Activated T-cell treated with anti-CD3 and anti-CD28 coated beads for 1 hour (primary cell): Measurements from ENCODE around the gene ZNF282.

Source experiments
- DNase-seq: peaks from one replicate; pipeline ENCODE4 v3.0.0-alpha.2; 2020; ENCODE audit warnings: low read depth

The ZNF282 gene

DNA sequence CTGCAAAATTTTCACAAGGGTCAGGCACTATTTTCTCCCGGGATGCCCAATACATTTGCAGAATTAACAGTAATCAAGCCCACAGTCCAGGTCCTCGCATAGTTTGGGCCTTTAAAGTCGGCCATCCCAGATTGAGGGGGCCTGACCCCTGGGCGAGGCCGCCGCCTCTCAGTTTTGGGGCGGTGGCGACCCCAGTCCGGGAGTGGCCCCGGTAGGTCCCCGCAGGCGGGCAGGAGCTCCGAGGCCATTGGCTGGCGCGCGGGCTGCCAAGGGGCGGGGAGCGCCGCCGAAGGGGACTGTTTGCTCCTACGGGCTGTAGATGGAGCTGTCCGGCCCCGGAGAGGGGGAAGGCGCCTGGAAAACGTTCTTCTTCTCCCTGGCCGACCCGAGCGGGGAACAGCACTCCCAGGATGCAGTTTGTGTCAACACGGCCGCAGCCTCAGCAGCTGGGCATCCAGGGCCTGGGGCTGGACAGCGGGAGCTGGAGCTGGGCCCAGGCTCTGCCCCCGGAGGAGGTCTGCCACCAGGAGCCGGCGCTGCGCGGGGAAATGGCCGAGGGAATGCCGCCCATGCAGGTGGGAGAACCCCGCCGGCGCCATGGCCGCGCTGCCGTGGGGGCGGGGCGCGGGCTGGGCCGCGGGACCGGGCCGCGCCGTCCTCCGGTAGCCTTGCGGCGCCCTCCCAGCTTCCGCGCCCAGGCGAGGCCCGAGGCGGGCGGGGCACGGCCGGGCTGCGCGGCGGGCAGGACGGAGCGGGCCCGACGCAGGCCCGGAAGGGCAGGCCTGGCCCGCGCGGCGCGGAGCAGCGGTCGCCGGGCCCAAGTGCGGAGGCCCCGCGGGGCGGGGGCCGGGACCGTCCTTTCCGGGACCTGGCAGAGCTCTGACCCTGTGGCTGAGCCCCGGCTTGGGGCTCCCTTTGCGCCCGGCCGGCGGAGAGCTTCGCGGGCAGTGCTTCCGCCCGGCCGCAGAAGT, at the start of gene ZNF282:
Gene ZNF282, plus strand, starts transcription at position 367 of the 971 bp plus-strand sequence. Its CDS starts 44 bp downstream, at position 411.
- peak; percentile 55 for DNase-seq

DNA sequence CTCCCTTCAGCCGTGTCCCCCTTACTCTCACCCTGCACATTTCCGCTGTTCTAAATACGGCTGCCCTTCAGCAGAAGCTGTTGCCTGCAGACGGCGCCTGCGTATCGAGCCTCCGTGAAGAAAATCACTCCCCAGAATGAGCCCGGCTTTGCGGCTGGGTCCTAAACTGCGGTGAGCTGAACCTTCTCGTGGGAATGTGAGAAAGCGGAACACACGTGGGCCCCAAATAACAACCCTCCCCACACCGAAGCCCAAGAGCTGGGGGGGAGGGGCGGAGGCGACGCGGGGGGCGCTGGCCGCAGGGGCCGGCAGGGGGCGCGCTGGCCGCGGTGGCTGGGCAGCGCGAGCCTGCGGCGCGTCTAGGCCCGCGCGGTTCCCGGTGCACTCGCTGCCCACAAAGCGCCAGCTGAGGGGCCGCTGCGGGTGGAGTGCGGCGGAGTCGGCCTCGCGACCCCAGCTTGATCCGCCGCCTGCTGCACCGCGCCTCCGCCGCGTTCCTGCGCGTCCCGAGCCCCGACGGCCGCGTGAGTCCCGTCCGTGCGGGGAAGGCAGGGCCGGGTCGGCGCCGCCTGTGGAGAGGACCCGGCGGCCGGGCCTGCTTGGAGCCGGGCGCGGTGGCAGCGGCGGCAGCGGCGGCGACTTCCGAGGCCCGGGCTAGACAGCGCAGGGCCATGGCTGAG, 48.1 kb upstream of the ZNF282 start, which contains the start of gene ZNF398:
Gene ZNF398, plus strand, starts transcription at position 382 of the 680 bp plus-strand sequence. Its CDS starts 290 bp downstream, at position 672.
- peak; percentile 75 for DNase-seq

DNA sequence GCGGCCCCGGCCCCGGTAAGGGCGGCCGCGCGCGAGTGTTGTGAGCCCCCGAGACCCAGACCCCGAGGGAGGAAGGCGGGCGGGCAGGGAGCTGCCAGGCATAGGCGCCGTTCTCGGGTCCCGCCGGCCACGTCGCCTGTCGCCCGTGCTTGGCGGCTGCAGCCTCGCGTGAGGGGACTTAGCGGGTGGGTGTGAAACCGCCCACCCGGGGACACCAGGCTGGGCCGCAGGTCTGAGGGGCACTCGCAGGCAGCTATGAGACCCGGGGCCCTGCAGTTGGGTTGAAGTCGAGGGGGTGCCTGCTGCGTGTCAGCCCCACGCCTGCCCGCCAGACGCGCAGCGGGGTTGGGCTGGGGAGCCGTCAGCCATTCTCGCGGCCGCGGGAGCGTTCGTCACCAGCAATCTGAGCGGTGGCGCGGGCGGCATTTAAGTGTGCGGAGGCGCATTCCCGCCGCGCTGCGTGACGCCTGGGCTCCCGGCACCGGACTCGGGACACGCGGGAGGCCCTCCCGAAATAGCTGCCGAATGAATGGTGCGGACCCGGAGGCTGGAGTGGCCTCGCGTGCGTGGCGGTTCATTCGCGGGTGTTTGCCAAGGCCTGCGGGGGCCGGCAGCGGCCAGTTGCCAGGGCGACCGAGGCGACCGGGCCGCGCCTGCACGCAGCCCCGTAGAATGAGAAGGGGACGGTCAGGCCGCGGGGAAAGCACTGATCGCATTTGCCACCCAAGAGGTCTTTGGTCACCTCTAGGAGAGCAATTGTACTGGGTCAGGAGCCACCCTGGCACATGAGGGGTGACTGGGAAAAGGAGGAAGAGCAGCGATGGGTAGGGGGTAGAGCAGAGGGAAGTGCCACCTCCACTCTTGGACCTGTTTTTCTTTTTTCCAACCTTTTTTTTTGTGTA, 47.3 kb upstream of the ZNF282 start:
- peak; percentile 55 for DNase-seq

DNA sequence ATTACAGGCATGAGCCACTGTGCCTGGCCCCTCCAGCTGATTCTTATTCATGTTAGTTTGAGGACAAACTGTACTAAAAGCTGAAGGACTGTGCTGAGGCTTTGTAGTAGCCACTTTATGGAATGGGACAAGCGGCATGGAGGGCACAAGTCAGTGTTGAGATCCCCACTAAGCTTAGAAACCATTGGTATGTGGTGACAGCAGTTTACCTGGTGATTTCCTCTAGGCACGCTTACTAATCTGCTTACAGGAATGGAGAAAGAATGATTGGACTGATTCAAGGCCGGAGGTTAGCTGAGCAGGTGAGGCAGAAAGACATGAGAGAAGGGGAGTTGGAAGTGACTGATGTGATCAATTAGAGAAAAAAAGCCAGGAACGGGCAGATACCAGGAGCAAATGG, 44.4 kb upstream of the ZNF282 start:
- DNase-seq: no peak

DNA sequence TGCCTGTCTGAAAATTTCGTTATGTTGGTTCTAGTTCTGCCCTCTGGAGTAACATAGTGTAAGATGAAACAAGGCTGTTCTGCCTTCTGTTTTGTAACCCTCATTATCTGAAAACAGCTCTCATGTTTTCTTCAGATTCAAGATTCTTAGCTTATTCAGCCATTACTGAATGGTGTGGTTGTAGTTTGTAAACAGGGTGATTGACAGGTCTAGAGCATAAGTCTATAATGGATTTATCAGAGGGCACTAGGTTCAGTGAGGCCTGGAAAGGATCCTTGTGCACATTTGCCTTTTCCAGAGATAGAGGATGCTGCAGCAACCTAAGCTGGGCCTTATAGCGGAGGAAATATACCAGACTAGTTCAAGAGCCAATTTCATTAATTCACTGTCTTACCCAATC, 42.0 kb upstream of the ZNF282 start:
- DNase-seq: no peak

DNA sequence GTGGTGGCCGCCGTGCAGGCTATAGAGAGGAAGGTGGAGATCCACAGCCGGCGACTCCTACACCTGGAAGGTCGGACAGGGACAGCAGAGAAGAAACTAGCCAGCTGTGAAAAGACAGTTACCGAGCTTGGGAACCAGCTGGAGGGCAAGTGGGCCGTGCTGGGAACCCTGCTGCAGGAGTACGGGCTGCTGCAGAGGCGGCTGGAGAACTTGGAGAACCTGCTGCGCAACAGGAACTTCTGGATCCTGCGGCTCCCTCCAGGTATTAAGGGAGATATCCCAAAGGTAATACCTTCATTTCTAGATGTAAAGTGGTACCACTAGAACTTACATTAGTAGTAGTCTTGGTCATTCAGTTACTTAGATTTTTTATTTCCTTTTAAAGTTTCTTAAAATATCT, 41.3 kb upstream of the ZNF282 start:
- DNase-seq: no peak

DNA sequence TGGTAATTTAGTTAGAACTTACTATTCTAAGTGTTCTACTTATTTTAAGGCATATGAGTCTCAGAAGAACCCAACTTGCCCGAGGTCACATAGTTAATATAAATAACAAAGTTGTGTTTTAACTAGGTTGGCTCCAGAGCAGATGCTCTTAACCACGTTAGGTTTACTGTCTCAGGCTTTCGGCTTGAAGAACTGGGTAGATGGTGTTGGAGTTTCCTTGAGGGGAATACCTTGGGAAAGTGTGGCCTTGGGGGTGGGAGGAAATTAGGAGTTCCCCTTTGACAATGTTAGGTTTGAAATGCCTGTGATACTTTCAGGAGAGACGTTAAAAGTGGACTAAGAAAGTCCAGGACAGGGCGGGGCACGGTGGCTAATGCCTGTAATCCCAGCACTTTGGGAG, 38.4 kb upstream of the ZNF282 start:
- no peak for DNase-seq

DNA sequence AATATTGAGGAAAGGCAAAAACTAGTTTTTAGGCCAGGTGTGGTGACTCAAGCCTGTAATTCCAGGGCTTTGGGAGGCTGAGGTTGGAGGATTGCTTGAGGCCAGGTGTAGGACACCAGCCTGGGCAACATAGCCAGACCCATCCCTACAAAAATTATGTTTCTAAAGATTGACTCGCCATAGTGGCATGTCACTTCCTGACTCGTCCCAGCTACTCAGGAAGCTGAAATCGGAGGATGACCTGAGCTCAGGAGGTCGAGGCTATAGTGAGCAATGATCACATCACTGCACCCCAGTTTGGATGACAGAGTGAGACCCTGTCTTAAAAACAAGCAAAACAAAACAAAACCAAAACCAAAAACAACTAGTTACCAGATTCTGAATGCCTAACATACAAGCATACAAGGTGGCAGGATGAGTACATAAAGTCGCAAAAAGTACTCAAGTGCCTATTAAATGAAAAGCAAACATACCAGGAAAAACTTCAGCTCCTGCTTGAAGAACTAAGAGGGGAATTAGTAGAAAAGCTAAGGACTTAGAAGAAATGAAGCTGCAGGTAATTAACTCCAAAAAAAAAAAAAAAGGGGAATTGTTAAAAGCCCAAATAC, 34.0 kb upstream of the ZNF282 start:
- no peak for DNase-seq

DNA sequence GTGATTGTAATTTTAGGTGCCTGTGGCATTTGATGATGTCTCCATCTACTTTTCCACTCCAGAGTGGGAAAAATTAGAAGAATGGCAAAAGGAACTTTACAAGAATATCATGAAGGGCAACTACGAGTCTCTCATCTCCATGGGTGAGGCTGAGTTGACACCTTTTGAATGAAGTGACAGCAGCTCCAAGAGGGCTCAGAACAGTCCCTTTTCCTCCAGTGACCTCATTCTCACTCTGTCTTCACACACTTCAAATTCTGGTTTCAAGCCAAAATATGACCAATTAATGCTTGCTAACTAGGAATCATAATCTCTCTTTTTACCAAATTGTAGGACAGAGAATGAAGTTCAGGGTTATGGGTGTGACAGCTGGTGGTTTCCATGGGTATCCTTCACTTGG, 29.2 kb upstream of the ZNF282 start:
- no peak for DNase-seq

DNA sequence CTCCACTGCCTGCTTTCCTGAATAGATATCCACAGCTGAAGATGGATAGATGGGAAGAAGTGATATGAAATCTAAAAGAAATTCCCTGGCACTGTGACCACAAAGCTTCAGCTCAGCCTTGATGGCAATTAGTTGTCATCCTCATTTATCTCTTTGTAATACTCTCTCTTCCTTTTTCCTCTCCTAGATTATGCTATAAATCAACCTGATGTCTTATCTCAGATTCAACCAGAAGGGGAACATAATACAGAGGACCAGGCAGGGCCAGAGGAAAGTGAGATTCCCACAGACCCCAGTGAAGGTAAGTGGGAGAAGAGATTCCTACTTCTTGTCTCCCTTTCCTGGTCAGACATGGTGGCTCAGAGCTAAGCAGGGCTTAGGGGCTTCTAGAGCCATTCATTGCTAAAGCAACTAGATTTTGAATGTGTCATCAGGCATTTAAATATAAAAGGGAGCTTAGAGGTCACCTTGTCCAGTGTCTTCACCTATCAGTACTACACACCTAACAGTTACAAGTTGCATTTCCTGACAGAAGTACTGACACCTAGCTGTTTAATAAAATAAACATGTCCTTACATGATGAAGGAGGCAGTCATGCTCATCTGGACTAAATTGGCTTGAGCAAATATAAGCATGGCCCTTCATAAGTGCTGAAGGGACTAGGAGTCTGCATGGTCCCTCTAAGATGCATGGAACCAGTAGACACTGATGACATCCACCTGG, 28.6 kb upstream of the ZNF282 start:
- no peak for DNase-seq

DNA sequence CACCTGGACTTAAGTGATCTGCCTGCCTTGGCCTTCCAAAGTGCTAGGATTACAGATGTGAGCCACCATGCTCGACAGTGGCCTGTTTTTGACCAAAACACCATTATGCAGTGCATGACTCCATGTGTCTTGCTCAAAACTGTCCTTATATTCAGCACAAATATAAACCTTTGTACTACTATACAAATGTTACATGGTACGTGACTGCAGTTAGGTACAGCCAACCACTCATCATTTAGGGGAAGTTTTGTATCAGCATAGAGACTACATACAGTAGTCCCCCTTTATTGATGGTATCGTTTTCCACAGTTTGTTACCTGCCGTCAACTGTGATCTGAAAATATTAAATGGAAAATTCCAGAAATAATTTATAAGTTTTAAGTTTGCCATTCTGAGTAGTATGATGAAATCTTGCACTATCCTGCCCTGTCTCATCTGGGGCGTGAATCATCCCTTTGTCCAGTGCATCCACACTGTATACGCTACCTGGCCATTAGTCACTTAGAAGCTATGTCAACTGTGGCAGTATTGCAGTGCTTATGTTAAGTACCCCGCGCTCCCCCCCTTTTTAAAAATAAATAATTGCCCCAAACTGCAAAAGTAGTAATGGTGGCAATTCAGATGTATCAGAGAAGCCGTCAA, 23.3 kb upstream of the ZNF282 start:
- no peak for DNase-seq

DNA sequence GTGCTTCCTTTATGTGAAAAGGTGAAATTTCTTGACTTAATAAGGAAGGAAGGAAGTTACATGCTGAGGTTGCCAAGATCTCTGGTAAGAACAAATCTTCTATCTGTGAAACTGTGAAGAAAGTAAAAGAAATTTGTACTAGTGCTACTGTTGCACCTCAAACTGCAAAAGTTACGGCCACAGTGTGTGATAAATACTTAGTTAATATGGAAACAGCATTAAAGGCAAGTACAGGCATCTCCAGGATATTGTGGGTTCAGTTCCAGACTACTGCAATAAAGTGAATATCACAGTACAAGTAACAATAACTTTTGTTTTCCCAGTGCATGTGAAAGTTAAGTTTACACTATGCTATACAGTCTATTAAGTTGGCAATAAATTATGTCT, 22.8 kb upstream of the ZNF282 start:
- no peak for DNase-seq

DNA sequence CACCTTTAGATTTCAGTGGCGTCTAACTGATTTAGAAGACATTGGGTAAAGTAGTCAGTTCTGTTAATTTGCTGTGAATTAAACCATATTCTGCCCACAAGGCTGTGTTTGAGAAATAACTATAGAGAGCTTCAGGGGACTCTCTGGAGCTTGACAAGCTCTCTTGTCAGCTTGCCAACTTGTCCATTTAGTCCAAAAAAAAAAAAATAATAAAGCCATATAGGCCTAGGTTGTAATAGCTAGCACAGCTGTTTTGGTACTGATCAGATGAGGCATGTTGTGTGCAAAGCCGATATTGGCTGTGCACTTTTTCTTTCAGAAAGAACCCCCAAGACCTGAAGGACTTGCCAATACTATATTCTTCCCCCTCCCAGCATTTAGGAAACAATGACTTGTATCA, 20.2 kb upstream of the ZNF282 start:
- DNase-seq: no peak

DNA sequence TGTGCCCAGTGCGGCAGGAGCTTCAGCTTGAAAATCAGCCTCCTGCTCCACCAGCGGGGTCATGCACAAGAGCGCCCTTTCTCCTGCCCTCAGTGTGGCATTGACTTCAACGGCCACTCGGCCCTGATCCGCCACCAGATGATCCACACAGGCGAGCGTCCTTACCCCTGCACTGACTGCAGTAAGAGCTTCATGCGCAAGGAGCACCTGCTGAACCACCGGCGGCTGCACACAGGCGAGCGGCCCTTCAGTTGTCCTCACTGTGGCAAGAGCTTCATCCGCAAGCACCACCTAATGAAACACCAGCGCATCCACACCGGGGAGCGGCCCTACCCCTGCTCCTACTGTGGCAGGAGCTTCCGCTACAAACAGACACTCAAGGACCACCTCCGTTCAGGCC, 16.1 kb upstream of the ZNF282 start:
- no peak for DNase-seq

DNA sequence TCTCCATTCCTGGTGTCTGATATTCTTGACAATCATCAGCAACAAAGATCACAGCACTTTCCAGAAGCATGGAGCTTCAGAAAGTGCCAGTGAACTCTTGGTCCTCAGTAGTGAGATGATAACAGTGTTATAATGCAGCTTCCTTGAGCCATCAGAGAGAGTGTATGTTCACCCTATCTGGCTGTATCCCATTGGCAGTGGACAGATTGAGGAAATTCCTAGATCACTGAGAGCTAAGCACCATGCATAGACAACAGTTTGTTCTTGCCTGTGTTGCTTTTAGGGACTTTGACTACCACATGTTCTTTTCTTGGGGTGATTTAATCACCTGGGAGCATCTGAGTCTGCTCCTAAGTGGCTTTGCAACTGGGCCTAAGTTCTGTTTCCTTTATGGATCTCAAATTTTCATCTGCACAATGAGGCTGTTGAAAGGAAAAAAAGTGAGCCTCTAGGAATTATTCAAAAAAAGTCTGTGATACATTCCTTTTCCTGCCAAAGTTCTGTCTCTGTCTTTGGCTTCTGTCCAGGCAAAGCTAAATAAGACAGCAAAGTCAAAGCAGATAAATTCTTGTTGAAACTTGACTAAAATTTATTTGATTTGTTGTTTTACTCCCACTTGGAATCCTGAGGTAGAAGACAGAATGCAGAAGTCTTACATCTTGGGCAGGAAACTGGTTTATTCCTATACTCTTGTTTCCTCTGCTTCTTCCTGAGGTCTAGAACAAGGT, 14.5 kb upstream of the ZNF282 start:
- no peak for DNase-seq

DNA sequence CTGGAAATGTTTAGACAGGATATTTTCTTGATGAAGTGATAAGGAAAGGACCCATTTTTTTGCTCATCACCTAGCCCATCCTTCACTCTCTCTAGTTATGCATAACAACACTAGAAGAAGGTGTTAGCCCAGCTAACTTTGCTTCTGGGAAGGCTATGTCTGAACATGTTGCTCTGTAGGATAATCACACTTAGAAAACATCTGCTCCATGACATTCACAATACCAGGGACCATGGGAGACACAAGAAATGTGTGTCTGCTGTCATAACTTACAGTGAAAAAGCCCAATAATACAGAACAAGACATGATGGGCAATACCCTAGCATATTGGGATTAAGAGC, 13.9 kb upstream of the ZNF282 start:
- no peak for DNase-seq

DNA sequence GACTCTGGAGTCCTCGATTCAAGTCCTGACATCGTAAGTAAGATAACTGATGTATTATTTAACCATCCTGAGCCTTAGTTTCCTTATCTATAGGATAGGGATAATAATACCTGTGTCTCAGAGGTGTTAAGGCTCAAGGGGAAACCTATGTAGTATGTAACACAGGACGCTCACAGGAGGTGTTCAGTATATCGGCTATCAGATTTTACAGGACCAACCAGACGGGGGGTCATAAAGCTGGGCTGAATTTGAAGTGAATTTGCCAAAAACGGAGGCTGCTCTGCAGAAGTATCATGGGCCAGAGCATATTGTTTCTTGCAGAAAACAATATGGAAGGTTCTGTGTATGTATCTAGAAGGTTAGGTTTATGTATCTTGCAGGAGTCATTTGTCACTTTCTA, 11.1 kb upstream of the ZNF282 start:
- no peak for DNase-seq

DNA sequence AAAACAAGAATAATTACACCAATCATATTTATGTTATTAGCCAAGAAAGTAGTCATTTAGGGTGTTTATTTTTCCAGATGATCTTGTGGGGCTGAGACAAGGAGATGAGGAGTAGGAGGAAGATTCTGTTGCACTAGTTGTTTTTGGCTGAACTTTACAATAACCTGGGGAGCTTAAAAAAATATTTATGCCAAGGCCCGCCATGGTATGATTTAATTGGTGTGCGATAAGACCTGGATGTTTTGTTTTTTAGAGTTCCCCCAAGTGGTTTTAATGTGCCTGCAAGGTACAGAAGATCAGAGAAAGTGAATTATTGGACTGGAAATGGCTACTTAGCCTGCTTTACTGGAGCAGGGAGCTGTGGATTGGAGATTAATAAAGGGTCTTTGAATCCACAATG, 7.1 kb upstream of the ZNF282 start:
- DNase-seq: no peak

DNA sequence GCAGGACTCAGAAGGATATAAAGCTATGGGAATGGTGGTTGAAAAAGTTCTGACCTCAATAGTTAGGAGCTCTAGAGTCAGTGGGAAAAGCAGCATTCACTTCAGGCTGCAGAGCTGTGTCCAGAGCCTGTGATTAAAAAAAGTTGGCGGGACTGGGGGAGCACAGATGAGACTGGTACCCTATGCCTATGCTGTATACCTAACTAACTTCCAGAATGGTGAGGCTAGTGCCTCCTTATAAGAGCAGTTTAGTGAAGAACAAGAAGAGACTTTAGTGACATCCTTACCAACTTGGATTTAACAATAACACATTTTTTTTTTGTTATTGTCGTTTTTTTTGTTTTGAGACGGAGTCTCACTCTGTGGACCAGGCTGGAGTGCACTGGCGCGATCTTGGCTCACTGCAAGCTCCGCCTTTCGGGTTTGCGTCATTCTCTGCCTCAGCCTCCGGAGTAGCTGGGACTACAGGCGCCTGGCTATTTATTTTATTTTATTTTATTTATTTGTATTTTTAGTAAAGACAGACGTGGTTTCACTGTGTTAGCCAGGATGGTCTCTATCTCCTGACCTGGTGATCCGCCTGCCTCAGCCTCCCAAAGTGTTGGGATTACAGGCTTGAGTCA, 6.6 kb upstream of the ZNF282 start:
- no peak for DNase-seq

DNA sequence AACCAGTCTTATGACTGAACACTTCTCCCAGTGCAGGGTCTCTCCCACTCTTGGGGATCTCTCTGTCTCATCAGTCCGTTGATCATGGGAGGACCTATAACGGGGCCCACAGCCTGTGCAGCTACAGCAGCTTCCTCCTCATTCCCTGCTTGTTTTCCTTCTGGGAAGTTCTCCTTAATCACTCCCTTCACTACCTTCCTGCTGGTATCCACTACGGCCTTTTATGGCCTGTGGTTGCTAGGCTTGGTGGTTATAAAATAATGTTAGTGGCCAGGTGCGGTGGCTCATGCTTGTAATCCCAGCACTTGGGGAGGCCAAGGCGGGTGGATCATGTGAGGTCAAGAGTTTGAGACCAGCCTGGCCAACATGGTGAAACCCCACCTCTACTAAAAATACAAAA, 3.5 kb upstream of the ZNF282 start:
- no peak for DNase-seq
